DMS153 treated with DMSO at 0.1 percent for 48 hours (cell line): ENCODE data around the gene LYPD6.
"Not testable (repeated sequence)": the region's sequence is repeated elsewhere in the genome, so short reads cannot be mapped to it uniquely, and the experiment has no call there.

Experiments used
- DNase-seq: peaks from one replicate; lab custom pipeline; 2025; ENCODE audit not compliant: unreplicated experiment; lab: John Stamatoyannopoulos, UW

The LYPD6 gene, protein sequence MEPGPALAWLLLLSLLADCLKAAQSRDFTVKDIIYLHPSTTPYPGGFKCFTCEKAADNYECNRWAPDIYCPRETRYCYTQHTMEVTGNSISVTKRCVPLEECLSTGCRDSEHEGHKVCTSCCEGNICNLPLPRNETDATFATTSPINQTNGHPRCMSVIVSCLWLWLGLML

DNA sequence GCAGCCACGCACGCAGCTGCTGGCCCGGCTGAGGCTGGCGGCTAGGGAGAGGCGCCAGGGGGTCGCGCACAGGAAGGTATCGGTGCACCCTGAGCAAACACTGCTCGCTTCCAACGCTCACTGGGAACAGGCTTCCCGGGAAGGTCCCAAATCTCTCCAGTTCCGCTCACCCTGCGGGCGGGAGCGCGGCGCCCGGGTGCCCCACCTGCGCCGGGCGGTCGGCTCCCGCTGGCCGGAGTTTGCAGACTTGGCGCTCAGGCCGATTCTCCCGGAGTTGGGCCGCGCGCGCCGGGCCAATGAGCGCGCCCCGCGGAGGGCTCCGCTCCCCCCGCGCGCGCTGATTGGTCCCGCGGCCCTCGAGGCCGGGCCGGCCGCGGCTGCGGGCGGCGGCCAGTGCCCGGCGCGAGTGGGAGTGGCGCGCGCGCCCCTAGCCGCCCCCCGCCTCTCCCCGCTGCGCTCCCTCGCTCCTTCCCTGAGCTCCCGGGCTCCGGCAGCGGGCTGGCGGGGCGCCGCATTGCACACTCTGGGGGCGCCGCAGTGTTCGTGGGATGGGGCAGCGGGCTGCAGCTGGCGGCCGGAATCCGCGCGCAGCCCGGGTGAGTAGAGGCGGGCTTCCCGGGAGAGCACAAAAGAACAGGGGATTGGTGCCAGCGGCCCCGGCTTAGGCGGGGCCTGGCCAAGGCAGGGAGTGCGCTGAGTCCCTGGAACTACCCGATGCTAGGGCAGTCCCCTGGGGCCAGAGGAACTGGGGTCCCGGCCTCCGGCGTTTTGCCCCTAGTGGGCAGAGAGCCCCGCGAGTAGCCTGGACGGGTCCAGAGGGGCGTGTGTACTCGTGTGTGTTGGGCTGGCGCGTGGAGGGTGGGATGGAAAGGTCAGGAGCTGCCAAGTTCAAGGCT, at the start of gene LYPD6:
LYPD6 (plus strand) TSS at position 461 of the 896 bp plus-strand sequence. CDS start 107,122 bp downstream, outside the sequence.
- DNase-seq: peak; percentile 63

DNA sequence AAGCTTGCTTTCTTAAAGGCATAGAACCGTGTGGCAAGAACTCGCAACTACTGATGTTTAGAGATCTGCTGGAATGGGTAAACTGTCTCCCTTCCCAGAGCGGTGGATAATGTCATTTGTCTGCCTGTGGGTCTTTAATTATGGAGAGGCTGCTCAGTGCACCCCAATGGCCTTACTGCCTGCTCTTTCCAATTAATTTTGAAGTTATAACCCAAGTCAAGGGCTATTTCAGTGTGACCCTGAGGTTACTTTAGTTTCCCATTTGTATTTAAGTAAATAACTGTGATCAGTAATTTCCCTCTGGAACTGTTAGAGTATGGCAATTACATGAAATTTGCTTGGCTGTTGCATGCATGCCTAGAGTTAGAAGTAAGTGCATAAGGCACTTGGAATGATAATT, 48.9 kb upstream of the LYPD6 start:
- no peak for DNase-seq

DNA sequence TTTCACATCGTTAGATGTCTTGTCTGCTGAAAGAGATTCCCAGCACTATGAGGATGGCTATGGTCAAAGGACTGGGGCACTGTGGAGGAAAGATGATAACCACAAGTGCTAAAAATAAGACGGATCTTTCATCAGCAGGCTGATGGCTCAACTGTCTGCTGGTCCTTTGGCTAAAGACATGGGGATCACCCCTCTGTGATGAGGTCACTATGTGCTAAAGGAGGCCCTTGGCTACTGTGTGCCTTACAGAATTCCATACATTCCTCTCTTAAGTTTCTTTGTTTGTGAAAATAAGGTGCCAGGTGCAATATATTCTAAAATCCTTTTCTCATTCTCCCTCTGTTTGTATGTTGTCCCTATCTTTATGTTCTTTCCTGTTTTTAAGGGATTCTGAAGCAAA, 39.7 kb upstream of the LYPD6 start:
- DNase-seq: no peak

DNA sequence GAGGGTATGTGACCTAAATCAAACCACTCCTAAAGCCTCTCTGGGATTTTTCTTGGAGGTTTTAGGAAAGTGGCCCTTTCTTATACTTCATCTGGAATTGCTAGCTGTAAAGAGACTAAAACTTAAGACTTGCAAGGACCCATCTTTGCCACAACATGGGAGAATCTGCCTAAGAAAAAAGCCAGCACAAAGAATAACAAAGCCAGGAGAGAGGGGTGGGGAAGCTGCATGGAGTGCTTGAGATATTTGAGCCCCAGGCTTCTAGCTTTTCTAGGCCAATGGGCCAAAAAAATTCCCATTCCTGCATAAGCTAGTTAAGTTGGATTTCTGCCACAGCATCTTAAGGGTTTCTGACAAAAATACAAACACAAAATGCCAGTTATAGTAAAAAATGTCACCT, 38.5 kb upstream of the LYPD6 start:
- no peak for DNase-seq

DNA sequence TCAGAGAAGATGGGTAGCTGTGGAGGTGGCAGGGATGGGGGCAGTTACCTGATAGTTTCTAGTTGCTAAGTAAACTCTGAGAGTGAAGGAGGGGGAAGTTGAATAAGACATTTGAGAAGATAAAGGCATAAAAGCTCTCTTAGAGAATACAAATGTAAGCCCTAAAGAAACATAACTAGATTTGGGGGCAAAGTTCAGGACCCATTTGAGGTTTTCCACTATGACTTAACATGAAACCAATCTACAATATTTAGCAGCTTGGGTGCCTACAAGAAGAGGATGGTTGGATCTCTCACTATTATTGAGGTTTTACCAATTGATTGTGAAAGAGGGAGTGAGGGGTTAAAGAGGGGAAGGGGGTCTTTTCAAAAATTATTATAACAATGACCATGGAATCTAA, 34.4 kb upstream of the LYPD6 start:
- DNase-seq: no peak

DNA sequence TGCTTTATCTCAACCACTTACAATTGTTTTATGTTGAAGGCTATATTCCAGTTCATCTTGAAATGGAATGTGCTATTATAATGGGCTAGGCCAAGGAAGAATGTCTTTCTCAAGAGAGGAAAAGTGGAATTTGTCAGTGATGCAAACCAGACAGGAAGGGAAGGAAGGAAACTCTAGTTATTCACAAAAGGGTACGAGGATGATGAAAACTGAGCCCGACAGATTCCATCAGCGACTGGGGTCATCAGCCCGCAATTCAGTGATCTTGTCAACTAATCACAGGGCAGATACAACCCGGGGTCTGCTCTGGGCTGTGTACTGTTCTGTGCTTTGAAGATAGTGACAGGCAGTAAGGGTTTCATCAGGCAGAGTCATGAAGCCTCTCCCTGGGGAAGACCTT, 23.4 kb upstream of the LYPD6 start:
- no peak for DNase-seq

DNA sequence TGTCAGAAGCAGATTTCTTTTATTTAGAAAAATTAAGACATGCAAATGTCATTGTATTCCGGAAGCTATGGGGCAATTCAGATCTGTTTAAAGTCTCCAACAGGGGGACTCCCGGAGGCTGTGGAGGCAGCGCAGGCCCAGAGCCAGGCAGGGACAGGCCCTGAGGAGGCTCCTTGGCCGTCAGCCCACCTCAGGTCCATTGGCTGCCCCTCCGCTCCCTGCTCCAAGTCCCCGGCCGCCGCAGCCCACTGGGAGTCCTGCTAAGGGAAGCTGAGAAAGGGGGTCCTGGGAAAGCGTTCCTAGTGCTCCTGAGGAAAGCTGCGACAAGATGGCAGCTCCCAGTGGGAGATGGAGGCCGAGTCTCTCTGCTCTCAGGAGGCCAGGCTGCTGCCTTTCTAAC, 20.0 kb upstream of the LYPD6 start:
- no peak for DNase-seq

DNA sequence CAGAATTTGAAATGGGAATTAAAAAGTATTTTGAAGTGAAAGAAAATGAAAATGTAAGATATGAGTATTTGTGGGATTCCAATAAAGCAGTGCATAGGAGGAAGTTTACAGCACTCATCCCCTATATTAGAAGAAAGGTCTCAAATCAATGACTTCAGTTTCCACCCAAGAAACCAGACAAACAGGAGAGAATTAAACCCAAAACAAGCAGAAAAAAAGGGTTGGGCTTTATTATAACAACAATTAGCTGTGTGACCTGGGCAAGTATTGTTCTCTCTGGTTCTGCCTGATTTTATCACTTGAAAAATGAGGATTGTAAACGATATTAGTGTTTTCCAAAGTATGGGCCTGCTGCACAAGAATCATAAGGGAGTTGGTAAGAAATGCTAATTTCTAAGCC, 18.3 kb upstream of the LYPD6 start:
- no peak for DNase-seq

DNA sequence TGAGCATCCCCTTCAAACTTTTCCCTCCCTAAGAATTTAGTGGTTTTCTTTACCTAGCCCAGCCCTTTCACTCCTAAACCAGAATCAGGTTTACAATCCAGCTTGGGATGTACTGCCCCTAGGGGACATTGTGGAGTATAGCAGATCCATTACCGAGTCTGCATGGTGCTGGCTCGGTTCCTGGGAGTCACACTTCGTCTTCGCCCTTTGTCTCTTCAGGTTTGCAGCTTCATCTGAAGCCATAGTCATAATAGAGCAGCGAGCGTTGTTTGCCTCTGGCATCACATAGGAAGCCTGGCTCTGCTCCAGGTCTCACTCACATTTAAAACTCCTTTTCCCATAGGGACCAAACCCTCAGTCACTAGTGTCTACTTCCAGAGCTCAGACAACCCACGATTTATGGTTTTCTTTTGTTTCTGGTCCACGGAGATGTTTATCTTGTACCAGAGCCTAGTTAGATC, 16.8 kb upstream of the LYPD6 start:
- DNase-seq: peak; percentile 97

DNA sequence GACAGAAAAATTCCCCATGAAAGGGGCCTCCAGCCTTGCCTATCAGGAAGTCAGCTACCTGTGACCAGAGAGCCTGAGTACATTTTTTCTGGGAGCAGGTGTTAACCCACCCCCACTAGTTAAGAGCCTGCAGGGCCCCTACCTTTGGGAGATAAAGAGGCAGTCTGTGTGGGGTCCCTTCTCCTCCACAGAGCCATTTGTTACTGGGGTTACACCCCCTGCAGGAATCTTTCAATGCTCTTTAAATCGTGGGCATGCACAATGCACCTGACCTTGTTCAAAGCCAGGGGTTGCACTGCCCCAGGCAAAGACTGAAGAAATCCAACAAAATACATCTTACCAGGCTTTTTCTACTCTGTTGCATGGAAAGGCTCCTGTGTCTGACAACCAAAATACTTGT, 15.7 kb upstream of the LYPD6 start:
- DNase-seq: no peak

DNA sequence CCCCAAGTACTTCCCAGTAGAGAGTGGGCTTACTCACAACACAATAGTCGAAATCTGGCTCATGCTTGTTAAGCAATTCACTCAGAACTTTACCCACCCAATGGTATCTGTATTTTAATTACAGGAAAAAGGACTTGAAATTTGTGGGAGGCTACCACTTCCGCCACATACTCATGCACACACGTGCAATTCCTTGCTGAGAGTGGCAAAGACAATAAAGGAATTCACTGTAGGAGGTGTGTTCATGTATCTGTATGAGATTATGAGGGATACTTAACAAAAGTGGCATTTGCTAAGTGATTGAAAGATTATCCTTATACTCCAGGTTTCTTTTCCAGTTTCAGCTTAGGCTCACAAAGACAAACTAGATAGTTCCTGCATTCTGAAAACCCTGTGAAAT, 14.9 kb upstream of the LYPD6 start:
- DNase-seq: no peak

DNA sequence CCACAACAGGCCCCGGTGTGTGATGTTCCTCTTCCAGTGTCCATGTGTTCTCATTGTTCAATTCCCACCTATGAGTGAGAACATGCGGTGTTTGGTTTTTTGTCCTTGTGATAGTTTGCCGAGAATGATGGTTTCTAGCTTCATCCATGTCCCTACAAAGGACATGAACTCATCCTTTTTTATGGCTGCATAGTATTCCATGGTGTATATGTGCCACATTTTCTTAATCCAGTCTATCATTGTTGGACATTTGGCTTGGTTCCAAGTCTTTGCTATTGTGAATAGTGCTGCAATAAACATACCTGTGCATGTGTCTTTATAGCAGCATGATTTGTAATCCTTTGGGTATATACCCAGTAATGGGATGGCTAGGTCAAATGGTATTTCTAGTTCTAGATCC, 11.8 kb upstream of the LYPD6 start:
- DNase-seq: not testable (repeated sequence)

DNA sequence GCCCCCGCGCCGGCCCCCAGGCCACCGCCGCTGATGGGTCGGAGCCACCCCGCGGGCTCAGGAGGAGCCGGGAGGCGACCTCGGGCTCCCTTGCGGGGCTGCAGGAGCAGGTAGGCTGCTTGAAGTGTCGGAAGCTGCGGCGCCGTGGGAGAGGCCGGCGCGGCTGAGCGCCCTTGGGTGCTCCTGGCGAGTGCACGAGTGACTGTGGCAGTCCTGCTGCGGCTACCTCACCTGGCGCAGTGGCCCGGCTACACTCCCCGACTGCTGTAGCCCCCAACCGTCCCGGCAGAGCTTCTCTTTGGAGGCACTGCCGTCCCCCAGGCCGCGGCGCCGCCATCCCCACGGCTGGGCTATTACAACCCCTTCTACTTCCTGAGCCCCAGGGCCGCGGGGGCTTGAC, 10.0 kb upstream of the LYPD6 start:
- DNase-seq: no peak

DNA sequence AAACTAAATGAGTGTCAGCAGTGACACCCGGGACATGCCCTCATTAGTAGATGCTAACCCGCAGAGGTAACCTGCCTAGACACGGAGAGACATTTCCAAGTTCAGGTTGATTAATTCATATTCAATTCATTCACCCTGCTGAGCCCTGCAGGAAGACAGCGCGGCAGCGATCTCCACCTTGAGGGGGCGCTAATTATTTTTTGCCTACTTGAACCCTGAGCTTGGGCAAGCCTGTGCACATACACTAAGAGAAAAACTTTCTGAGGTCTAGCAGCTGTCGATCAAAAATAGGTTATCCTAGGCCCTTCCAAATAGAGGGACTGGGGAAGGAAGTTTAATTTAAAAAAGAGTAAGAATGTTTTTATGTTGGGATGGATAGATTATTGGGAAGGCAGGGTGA, 1.3 kb upstream of the LYPD6 start:
- peak; percentile 63 for DNase-seq

DNA sequence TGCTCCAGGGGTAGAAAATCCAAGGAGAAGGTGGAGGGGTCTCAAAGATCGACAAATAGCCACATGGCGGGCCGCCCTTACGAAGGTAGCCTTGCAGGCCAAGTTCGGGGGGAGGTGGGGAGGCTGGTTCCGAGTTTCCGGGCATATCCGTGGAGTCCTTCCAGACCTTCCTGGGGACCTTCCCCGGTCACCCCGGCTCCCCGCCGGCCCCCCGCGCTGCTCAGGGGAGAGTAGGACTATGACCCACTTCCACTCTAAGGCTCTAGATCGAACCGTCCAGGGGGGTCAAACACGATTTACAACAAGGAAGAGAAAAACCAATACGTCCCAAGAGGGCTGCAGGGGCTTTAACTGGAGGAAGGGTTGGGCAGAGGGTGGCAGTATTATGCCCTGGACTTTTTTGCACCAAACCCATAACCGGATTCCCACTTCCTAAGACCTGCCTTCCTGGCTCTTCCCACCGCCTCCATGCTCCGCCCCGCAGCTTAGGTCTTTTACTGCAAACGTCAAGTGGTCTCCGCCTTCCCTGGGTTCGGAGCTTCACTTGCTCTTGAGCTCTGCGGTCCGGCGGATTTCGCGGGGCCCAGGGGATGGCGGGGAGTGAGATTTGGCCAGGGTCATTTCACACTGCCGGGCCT, 779 bp upstream of the LYPD6 start:
- DNase-seq: peak; percentile 84

DNA sequence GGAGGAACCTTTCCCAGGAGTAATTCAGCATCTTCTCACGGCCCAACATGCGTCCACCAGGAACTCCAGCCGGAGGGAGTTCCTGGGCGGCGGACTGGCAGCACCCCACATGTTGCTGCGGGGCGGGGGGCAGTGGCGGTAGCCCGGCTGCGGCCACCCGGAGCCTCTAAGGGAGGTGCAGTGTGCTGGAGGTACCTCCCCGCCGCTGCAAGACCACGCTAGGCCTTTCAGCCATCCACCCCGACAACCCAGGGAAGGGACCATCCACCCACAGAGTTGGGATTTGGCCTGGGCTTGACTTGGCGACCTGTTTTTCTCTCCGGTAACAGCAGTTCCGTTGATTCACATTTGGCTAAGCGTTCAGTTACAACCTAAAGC, 625 bp downstream of the LYPD6 start:
- no peak for DNase-seq

DNA sequence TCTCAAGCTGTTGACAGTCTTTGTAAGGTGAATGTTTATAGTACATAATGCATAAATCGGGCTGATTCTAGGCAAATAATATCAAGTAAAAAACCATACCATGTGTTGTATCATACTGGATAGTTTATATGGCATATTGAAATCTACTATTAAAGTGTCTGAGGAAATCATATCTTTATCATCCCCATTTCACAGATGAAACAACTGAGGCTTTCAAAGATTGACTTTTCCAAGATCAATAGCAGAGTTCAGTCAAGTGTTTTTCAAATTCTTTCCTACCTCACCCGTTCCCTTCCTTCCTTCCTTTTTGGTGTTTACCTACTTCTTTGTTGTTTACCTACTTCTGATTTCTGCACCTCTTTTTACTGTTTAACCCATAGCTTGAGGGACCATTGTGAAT, 2.0 kb downstream of the LYPD6 start:
- no peak for DNase-seq

DNA sequence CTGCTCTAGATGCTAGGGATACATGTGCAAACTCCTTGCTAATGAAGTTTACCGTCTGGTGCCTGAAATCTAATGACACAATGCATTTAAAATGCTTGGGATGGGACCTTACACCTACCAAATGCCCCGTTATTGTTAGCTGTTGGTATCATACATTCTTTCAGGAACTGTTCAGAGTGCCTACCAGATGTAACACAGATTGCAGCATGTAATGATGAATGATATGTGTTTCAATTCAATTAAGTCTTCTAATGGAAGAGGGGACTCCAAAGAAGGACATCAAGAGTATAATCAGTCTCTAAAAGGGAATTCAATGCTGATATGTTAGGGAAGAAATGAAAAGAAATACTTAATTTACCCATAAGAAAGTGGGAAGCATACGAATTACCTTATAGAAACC, 3.2 kb downstream of the LYPD6 start:
- DNase-seq: no peak

DNA sequence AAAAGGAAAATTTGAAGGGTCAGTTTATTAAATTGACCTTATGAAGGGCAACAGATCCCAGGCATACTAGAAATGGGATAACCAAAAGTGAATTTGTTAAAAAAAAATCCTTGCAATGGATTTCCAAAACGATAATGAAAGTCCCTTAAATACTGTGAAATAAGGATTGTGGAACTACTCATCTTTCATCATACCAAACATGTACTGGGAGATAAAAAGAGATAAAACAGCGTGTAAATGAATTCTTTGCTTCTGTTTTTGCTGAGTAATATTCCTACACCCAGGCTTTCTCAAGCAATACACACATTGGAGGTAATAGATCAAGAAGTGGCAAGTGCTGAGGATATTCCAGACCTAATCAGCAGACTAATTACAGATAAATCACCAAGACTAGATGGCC, 3.8 kb downstream of the LYPD6 start:
- no peak for DNase-seq

DNA sequence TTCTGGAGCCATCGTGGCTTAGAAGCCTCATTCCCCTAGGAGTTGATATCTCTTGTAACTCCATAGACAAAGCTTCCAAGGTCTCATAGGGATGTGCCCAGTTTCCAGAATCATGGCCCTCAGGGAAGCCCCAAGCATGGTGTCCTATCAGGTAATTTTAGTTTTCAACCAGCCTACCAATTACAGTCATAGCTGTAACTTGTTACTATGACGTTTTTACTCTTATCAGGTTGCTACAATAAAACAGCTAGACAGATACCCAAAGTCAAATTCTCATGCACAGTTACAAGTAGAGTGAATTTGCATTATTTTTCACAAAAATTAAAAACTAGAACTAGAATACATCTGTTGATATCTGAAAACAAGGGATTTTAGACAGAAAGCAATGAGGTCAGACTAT, 8.9 kb downstream of the LYPD6 start:
- DNase-seq: no peak

DNA sequence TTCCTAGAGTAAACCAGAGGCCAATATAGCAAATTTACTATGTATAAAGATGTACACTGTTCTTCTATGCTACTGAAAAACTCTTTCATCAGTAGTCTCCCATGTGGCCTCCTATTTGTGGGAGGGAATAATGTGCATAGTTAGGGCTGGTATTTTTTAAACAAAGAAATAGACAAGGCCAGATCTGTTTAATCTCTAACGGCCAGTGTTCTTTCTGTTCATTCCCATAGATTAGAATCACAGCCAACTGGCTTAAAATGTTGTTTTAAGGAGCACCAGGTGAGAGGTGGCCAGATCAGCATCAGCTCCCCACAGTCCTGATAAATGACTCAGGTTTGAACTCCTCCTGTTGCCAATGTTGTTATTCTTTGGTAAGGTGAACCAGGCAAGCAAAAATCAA, 12.1 kb downstream of the LYPD6 start:
- DNase-seq: no peak

DNA sequence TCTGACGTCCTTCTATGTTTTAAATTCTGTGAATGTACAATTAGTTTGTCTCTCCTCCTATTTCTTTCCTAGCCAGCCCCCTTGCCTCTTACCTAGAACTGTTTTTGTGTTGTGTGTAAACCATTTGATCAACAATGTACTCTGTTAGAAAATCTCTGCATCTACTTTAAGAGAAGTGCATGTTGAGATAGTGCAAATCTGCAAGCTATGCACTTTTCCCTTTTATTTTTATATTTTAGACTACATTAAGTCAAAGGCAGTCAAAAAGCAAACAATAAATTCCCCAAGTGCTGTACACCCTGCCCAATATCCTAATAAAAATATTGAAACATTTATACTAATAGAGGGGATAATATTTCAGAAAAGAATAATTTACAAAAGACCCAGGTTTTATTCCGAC, 13.7 kb downstream of the LYPD6 start:
- DNase-seq: no peak
